T-helper 1 cell treated with Interleukin-12 subunit alpha and Interleukin-12 subunit beta and Interleukin-4 antibody, amounts not matched to agents 30 ng/mL and 1 ng/mL, for 36 hours (primary cell): ENCODE data around the gene TAF11L11. TPM values are rescaled to one million over a fixed set of nuclear protein-coding genes. Genes with fewer than 3 reads are reported as not detected.
"Not testable (repeated sequence)": the region's sequence is repeated elsewhere in the genome, so short reads cannot be mapped to it uniquely, and the experiment has no call there.

ENCODE experiments used
- intact Hi-C: fragments of 100-400 bp; cut with micrococcal nuclease; formaldehyde crosslinking; loops from one replicate; pipeline ENCODE4 v1.15.1; 2024
- total RNA-seq: library from RNA; stranded (reverse); gene quantifications from 2 replicates; pipeline ENCODE4 v1.2.3, GENCODE V29; 2022

TAF11L11 gene
- not detected in 2 replicates for total RNA-seq

DNA sequence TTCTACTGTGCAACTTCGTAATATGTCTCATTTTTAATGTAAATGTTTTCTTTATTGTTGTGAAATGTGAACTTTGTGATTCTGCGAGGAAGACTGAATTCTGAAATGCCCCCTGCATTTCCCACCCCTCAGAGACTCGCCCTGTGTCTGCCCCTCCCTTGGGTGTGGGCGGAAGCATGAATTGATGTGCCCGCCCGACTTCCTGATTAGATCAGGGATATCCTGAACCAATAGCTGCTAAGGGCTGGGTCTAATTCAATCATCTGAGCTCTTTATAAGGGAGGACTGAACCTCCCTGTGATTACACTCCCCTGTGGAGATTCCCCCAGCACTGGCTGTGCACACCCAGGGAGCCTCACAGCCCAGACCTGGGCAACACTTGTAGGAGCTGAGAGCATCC is at the start of gene TAF11L11:
TSS of gene TAF11L11 (plus strand) at position 304 of the 400 bp plus-strand sequence.
- intact Hi-C loops = not testable (repeated sequence)

DNA sequence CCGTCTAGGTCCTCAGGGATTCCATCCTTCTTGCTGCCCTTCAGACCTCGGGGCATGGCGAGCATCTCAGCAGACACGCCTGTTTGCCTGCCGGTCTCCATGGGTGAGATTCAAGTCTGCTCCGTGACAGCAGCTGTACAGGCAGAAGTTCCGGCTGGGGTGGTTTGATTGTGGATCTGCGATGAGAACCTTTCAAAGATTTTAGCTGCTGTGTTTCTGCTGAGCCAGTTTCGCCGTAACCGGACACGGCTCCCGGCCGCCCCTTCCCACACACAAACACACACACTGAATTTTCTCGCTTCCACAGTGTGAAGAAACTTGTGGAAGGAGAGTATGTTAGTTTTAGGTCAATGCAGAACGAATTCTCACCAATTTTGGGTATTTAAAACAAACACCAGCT is 18.3 kb upstream of the TAF11L11 start, which contains the start of gene TAF11L7:
TSS of gene TAF11L7 (minus strand) at position 101 of the 400 bp plus-strand sequence.
- intact Hi-C loops = not testable (repeated sequence)

DNA sequence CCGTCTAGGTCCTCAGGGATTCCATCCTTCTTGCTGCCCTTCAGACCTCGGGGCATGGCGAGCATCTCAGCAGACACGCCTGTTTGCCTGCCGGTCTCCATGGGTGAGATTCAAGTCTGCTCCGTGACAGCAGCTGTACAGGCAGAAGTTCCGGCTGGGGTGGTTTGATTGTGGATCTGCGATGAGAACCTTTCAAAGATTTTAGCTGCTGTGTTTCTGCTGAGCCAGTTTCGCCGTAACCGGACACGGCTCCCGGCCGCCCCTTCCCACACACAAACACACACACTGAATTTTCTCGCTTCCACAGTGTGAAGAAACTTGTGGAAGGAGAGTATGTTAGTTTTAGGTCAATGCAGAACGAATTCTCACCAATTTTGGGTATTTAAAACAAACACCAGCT is 13.1 kb upstream of the TAF11L11 start, which contains the start of gene TAF11L8:
TSS of gene TAF11L8 (minus strand) at position 101 of the 400 bp plus-strand sequence.
- intact Hi-C loops = not testable (repeated sequence)

DNA sequence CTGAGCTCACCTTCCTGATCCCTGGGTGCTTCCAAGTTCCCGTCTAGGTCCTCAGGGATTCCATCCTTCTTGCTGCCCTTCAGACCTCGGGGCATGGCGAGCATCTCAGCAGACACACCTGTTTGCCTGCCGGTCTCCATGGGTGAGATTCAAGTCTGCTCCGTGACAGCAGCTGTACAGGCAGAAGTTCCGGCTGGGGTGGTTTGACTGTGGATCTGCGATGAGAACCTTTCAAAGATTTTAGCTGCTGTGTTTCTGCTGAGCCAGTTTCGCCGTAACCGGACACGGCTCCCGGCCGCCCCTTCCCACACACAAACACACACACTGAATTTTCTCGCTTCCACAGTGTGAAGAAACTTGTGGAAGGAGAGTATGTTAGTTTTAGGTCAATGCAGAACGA is 9.7 kb upstream of the TAF11L11 start, which contains the start of gene TAF11L9:
TSS of gene TAF11L9 (minus strand) at position 140 of the 400 bp plus-strand sequence.
- intact Hi-C loops = not testable (repeated sequence)

DNA sequence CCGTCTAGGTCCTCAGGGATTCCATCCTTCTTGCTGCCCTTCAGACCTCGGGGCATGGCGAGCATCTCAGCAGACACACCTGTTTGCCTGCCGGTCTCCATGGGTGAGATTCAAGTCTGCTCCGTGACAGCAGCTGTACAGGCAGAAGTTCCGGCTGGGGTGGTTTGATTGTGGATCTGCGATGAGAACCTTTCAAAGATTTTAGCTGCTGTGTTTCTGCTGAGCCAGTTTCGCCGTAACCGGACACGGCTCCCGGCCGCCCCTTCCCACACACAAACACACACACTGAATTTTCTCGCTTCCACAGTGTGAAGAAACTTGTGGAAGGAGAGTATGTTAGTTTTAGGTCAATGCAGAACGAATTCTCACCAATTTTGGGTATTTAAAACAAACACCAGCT is 6.3 kb upstream of the TAF11L11 start, which contains the start of gene TAF11L10:
TSS of gene TAF11L10 (minus strand) at position 101 of the 400 bp plus-strand sequence.
- intact Hi-C loops = not testable (repeated sequence)

DNA sequence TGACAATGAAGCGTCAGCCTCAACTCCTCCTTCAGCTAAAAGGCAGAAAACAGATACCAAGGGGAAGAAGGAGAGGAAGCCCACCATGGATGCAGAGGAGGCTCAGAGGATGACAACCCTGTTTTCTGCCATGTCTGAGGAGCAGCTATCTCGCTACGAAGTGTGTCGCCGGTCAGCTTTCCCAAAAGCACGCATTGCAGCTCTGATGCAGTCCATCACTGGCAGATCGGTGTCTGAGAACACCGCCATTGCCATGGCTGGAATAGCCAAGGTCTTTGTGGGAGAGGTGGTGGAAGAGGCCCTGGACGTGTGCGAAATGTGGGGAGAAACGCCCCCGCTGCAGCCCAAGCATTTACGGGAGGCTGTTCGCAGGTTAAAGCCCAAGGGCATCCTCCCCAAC is 968 bp downstream of the TAF11L11 start:
- intact Hi-C loops = no loop called here

DNA sequence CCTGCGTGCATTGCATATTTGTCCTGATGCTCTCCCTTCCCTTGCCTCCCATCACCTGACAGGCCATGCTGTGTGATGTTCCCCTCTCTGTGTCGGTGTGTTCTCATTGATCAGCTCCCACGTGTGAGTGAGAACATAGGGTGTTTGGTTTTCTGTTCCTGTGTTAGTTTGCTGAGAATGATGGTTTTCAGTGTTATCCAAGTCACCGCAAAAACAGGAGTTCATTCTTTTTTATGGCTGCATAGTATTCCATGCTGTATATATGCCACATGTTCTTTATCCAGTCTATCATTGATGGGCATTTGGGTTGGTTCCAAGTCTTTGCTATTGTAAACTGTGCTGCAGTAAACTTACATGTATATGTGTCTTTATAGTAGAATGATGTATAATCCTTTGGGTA is 3.5 kb downstream of the TAF11L11 start:
- intact Hi-C loops = not testable (repeated sequence)

DNA sequence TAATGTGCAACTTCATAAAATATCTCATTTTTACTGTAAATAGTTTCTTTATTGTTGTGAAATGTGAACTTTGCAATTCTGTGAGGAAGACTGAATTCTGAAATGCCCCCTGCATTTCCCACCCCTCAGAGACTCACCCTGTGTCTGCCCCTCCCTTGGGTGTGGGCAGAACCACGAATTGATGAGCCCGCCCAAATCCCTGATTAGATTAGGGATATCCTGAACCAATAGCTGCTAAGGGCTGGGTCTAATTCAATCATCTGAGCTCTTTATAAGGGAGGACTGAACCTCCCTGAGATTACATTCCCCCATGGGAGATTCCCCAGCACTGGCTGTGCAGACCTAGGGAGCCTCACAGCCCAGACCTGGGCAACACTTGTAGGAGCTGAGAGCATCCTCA is 6.1 kb downstream of the TAF11L11 start, which contains the start of gene TAF11L12:
TSS of gene TAF11L12 (plus strand) at position 301 of the 400 bp plus-strand sequence.
- intact Hi-C loops = not testable (repeated sequence)

DNA sequence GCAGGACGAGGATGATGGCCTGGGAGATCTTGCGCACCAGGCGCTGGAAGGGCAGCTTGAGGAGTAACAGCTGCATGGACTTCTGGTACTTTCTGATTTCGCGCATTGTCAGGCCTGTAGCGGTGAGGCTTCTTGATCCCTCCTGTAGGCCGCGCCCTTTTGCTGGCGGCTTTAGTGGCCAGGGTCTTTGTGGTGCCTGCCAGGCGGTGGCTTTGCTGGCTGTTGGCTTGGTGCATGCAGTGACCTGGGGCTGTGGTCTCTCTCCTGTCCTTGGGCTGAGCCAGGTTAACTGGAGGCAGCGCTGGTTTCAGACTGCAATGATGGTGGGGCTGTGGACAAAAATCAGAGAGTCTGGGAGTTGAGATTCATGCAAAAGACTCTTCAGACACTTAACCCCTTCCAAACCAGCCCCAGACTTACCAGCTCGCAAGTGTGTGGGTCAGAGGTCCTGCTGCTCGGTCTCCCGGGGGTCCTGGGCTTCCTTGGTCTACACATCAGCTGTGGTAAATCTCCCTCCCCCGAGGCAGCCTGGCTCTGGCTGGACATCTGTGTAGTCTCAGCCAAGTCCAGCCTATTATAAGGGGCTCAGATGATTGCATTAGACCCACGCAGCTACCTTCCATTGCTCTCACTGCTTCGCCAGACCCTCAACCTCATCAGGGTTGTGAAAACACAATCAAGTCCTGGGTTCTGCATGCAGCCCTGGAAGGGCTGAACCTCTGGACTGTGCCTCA is 11.1 kb downstream of the TAF11L11 start:
- intact Hi-C loops = no loop called here

DNA sequence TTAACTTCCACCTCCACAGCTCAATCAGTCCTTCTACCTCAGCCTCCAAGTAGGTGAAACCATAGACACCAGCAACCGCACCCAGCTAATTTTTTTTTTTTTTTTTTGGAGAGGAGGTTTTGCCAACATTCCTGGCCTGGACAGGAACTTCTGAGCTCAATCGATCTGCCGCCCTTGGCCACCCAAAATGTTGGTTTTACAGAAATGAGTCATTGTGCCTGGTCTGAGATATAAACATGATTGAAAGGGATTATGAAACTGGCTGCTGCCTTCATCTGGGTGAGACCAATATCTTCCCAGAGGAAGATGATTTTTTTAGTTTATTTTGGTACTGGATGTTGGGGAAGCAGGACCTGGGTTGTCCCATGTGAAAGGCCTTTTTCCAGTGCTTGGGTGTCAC is 15.4 kb downstream of the TAF11L11 start:
- intact Hi-C loops = no loop called here

DNA sequence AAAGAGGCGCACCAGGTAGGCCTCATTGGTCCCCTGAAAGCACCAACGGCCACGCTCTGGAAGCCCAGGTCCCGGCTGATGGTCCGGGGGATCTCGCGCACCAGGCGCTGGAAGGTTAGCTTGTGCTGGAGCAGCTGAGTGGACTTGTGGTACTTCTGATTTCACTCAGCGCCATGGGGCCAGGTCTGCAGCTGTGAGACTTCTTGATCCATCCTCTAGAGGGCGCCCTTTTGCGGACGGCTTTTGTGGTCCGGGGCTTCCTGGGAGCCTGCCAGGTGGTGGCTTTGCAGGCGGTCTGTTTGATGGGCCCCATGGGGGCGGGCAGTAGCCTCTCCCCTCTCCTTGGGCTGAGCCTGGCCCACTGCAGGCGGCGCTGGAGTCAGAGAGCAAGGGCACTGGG is 16.6 kb downstream of the TAF11L11 start:
- intact Hi-C loops = no loop called here

DNA sequence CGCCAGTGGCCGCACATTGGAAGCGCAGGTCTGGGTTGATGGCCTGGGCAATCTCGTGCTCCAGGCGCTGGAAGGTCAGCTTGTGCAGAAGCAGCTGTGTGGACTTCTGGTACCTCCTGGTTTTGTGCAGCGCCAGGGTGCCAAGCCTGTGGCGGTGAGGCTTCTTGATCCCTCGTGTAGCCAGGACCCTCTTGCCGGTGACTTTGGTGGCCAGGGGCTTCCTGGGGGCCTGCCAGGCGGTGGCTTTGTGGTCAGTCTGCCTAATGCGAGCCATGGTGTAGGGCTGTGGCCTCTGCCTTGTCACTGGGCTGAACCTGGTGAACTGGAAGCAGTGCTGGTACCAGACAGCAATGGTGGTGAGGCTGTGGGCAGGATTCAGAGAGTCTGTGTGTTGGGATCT is 21.7 kb downstream of the TAF11L11 start:
- intact Hi-C loops = no loop called here

DNA sequence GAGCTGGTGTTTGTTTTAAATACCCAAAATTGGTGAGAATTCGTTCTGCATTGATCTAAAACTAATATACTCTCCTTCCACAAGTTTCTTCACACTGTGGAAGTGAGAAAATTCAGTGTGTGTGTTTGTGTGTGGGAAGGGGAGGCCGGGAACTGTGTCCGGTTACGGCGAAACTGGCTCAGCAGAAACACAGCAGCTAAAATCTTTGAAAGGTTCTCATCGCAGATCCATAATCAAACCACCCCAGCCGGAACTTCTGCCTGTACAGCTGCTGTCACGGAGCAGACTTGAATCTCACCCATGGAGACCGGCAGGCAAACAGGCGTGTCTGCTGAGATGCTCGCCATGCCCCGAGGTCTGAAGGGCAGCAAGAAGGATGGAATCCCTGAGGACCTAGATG is 27.8 kb downstream of the TAF11L11 start, which contains the start of gene TAF11L13:
TSS of gene TAF11L13 (plus strand) at position 301 of the 400 bp plus-strand sequence.
- intact Hi-C loops = not testable (repeated sequence)

DNA sequence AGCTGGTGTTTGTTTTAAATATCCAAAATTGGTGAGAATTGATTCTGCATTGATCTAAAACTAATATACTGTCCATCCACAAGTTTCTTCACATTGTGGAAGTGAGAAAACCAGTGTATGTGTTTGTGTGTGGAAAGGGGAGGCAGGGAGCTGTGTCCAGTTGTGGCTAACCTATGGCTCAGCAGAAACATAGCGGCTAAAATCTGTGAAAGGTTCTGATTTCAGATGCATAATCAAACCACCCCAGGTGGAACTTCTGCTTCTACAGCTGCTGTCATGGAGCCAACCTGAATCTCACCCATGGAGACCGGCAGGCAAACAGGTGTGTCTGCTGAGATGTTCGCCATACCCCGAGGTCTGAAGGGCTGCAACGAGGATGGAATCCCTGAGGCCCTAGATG is 30.2 kb downstream of the TAF11L11 start, which contains the start of gene TAF11L14:
TSS of gene TAF11L14 (plus strand) at position 301 of the 400 bp plus-strand sequence.
- intact Hi-C loops = no loop called here

DNA sequence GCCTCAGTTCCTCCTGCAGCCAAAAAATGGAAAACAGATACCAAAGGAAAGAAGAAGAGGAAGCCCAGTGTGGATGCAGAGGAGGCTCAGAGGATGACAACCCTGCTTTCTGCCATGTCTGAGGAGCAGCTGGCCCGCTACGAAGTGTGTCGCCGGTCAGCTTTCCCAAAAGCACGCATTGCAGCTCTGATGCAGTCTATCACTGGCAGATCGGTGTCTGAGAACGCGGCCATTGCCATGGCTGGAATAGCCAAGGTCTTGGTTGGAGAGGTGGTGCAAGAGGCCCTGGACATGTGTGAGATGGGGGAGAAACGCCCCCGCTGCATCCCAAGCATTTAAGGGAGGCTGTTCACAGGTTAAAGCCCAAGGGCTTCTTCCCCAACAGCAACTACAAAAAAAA is 45.2 kb downstream of the TAF11L11 start:
- intact Hi-C loops = not testable (repeated sequence)

DNA sequence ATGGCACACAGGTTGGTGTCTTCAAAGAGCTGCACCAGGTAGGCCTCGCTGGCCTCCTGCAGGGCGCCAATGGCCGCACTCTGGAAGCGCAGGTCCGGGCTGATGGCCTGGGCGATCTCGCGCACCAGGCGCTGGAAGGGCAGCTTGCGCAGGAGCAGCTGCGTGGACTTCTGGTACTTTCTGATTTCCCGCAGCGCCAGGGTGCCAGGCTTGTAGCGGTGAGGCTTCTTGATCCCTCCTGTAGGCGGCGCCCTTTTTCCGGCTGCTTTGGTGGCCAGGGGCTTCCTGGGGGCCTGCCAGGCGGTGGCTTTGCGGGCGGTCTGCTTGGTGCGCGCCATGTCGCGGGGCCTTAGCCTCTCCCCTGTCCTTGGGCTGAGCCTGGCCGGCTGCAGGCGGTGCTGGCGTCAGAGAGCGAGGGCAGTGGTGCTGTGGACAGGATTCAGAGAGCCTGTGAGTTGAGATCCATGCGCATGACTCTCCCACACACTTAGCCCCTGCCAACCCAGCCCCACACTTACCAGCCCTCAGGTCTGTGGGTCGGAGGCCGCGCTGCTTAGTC is 51.3 kb downstream of the TAF11L11 start:
- intact Hi-C loops = not testable (repeated sequence)

Other genes starting within 250 kb of the TAF11L11 start
- gene TAF11L2, start 106.0 kb upstream of the TAF11L11 start, total RNA-seq = not detected in 2 replicates
- not detected in 2 replicates for gene TAF11L3, start 85.8 kb upstream of the TAF11L11 start, total RNA-seq
- gene TAF11L4, start 82.4 kb upstream of the TAF11L11 start, total RNA-seq = not detected in 2 replicates
- gene TAF11L5, start 78.9 kb upstream of the TAF11L11 start, total RNA-seq = not detected in 2 replicates
- not detected in 2 replicates for gene TAF11L6, start 75.5 kb upstream of the TAF11L11 start, total RNA-seq
- gene TAF11L7, start 18.4 kb upstream of the TAF11L11 start, total RNA-seq = not detected in 2 replicates
- not detected in 2 replicates for gene TAF11L8, start 13.2 kb upstream of the TAF11L11 start, total RNA-seq
- gene TAF11L9, start 9.8 kb upstream of the TAF11L11 start, total RNA-seq = not detected in 2 replicates
- not detected in 2 replicates for gene TAF11L10, start 6.4 kb upstream of the TAF11L11 start, total RNA-seq
- gene TAF11L12, start 6.2 kb downstream of the TAF11L11 start, total RNA-seq = not detected in 2 replicates
- not detected in 2 replicates for gene TAF11L13, start 27.9 kb downstream of the TAF11L11 start, total RNA-seq
- not detected in 2 replicates for gene TAF11L14, start 30.3 kb downstream of the TAF11L11 start, total RNA-seq